HT-29 (cell line): ENCODE data around the gene SPINT4. TPM values are rescaled to one million over a fixed set of nuclear protein-coding genes. Genes with fewer than 3 reads are reported as not detected.
"Not testable (repeated sequence)": the region's sequence is repeated elsewhere in the genome, so short reads cannot be mapped to it uniquely, and the experiment has no call there.

Source experiments
- DNase-seq: peaks from one replicate; pipeline ENCODE4 v3.0.0-alpha.2; 2015; ENCODE audit warnings: low spot score
- total RNA-seq: library from RNA; depleted of rRNA; stranded (reverse); fragments of >200 nt; shearing (Covaris generic); gene quantifications from 2 replicates; pipeline ENCODE4 v1.2.3, GENCODE V29; 2014; rRNA removed

Gene SPINT4
- total RNA-seq, result not detected in 2 replicates

DNA sequence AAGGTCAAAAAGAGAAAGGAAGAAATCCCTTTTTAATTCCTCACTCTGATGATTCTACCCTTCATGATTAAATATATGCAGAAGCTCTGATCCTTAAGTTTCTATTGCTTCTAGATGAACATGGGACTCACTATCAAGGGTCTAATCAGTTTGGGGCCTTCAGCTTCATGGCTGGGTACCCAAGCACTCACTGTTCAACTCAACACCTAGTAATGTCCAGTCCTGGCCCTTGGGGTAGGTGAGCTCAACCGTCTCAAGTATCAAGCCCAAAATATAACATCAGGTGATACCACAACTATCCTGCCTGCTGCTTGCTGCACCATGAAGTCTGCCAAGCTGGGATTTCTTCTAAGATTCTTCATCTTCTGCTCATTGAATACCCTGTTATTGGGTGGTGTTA is at the start of gene SPINT4:
Gene SPINT4 (plus strand): TSS at position 301 of the 400 bp plus-strand sequence. CDS start 21 bp downstream, at position 322.
- DNase-seq, result no peak

- DNase-seq, result no peak
Measured at GRCh38 chr20:45672765-45673164, 49.4 kb upstream of the SPINT4 start.

GRCh38 chr20:45679650-45680049 is 42.5 kb upstream of the SPINT4 start:
- no peak for DNase-seq

- DNase-seq, result peak; percentile 59
Measured at GRCh38 chr20:45685896-45686295, 36.3 kb upstream of the SPINT4 start.

DNA sequence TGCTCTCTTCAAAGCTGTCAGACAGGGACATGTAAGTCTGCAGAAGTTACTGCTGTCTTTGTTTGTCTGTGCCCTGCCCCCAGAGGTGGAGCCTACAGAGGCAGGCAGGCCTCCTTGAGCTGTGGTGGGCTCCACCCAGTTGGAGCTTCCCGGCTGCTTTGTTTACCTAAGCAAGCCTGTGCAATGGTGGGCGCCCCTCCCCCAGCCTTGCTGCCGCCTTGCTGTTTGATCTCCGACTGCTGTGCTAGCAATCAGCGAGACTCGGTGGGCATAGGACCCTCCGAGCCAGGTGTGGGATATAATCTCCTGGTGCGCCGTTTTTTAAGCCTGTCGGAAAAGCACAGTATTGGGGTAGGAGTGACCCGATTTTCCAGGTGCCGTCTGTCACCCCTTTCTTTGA is 28.8 kb upstream of the SPINT4 start:
- not testable (repeated sequence) for DNase-seq

GRCh38 chr20:45695496-45695895 is 26.7 kb upstream of the SPINT4 start:
- DNase-seq, result no peak

DNA sequence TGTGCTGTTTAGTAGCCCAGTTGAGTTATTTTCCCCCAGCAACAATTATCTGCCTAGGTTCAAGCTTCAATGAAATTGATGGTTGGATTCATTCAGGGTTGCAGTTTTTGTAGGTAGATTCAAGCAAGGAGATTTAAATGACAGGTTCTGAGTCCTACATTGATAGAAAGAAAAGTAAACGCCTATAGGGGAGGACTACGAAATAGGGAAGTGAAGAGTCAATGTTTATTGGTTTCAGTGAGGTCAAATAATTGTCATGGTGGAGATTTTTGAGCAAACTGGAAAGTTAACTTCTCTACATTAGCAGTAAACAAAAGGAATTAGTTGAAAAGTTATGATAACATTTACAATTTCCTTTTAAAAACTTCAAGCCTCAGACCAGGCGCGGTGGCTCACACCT is 21.0 kb upstream of the SPINT4 start:
- no peak for DNase-seq

GRCh38 chr20:45701873-45702272 is 20.3 kb upstream of the SPINT4 start, which contains the start of gene WFDC13:
TSS of gene WFDC13 (plus strand) at chr20:45702038. CDS start at chr20:45702124, 86 bp downstream.
- peak; percentile 54 for DNase-seq

GRCh38 chr20:45704969-45705637 is 17.0 kb upstream of the SPINT4 start, which contains the start of gene WFDC10B:
TSS of gene WFDC10B (minus strand) at chr20:45705019. CDS start at chr20:45685992, 19,027 bp downstream.
- DNase-seq, result peak; percentile 43

GRCh38 chr20:45716141-45716688 is 5.9 kb upstream of the SPINT4 start:
- DNase-seq, result not testable (repeated sequence)

GRCh38 chr20:45725134-45725533 is 3.0 kb downstream of the SPINT4 start:
- no peak for DNase-seq

DNA sequence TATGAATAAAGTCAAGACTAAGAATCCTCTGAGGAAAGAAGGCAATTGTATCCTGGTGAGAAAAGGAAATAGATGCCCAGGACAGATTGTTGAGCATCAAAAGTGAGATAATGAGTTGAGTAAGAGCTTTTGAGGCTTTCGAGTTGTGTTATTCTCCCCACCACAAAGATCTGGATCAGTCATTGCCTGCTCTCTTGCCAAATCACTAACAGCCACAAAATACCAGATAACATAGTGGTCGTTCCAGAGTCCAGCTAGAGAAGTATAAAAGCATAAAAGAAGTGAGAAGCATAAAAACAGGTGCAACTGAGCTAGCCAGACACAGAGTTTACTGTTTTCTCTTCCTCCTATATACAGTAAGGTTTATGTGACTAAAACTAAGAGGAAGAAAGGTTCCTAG is 4.9 kb downstream of the SPINT4 start:
- DNase-seq, result no peak

GRCh38 chr20:45732199-45732598 is 10.1 kb downstream of the SPINT4 start:
- DNase-seq, result no peak

GRCh38 chr20:45735552-45735951 is 13.4 kb downstream of the SPINT4 start:
- DNase-seq, result no peak

DNA sequence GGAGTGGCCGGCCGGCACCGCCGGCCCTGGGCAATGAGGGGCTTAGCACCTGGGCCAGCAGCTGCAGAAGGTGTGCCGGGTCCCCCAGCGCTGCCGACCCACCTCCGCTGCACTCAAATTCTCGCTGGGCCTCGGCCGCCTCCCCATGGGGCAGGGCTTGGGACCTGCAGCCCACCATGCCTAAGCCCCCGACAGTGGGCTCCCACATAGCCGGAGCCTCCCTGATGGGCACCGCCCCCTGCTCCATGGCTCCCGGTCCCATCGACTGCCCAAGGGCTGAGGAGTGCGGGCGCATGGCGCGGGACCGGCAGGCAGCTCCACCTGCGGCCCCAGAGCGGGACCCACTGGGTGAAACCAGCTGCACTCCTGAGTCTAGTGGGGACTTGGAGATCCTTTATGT is 13.8 kb downstream of the SPINT4 start:
- DNase-seq, result no peak

DNA sequence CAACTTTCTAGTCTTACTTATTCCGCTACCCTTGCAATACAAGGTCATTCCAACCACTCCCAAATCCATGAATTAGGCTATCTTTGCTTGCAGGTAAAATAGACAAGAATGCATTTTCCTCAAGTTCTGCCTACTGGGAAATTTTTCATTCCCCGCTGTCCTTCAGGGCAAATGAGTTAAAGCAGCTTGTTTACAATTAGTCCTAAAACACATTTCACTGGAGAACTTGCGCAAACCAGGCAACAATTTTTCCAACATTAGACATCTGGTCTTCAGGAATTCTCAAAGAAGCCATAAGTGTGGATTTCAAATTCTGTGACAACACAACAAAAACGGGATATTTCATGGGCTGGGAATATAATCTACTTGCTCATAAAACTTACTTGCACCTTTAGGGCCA is 20.4 kb downstream of the SPINT4 start:
- DNase-seq, result no peak

GRCh38 chr20:45745015-45745414 is 22.9 kb downstream of the SPINT4 start:
- no peak for DNase-seq

DNA sequence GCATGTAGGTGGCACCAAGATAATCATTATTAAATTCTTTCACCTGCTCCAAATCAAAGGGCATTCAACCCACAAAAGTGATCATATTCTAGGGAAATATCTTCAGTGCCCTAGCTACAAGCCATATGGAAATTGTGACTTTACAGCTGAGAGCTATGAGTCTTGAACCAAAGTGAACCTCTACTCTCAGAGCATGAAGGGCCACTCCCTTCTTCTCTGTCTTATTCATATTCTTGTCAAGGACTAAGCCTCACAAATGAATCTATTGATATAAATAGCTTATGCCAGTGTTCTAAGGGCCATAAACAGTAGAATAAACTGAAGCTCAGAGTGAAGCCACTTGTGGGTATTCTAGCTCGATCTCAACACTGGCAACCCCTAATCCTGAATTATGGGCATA is 29.6 kb downstream of the SPINT4 start:
- DNase-seq, result no peak

DNA sequence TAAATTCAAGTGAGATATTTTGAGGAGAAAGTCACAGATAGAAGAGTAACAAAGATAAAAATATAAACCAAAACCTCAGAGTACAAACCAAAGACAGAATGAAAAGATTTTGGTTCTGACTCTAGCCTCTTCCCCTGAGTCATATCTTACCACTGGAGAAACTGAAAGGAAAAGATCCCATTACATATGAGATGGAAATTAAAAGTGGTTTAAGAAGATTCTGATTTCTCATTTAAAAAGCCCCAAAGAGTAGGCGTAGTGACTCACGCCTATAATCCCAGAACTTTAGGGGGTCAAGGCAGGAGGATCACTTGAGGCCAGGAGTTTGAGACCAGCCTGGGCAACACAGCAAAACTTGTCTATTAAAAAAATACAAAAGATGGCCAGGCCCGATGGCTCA is 30.6 kb downstream of the SPINT4 start:
- DNase-seq, result no peak

GRCh38 chr20:45758096-45758495 is 35.9 kb downstream of the SPINT4 start:
- no peak for DNase-seq

DNA sequence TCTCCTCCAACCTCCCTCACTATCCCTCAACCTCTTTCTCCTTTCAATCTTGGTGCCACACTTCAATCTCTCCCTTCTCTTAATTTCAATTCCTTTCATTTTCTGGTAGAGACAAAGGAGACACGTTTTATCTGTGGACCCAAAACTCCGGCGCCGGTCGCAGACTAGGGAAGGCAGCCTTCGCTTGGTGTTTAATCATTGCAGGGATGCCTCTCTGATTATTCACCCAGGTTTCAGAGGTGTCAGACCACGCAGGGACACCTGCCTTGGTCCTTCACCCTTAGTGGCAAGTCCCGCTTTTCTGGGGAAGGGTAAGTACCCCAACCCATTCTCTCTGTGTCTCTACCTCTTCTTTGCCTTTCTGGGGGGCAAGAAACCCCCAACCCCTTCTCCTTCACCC is 37.8 kb downstream of the SPINT4 start:
- not testable (repeated sequence) for DNase-seq

DNA sequence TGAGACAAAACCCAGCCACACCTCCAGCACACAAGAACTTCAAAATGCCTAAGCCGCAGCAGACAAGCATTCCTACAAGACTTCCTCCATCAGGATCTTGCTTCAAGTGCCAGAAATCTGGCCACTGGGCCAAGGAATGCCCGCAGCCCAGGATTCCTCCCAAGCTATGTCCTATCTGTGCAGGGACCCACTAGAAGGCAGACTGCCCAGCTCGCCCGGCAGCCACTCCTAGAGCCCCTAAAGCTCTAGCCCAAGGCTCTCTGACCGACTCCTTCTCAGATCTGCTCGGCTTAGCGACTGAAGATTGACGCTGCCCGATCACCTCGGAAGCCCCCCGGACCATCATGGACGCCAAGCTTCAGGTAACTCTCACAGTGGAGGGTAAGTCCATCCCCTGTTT is 39.8 kb downstream of the SPINT4 start:
- DNase-seq, result not testable (repeated sequence)

GRCh38 chr20:45764618-45765282 is 42.6 kb downstream of the SPINT4 start:
- not testable (repeated sequence) for DNase-seq
